A673 (cell line): Measurements from ENCODE around the gene USH1G. TPM values are rescaled to one million over a fixed set of nuclear protein-coding genes. Genes with fewer than 3 reads are reported as not detected.

Experiments
- BruUV-seq: library from RNA; stranded (reverse); fragments of 400-500 nt; replicated peaks from 2 replicates; lab custom pipeline; 2021; lab: Mats Ljungman, UMichigan
- CTCF ChIA-PET: fragments of 300-600 bp; sonication (Branson Sonifier 250); formaldehyde crosslinking; loops from one replicate; lab custom pipeline; 2022; ENCODE audit warnings: antibody characterized with exemption; lab: Charles Lee
- POLR2A ChIA-PET: fragments of 300-600 bp; sonication (Branson Sonifier 250); formaldehyde crosslinking; loops from one replicate; lab custom pipeline; 2022; ENCODE audit warnings: antibody characterized with exemption; ENCODE audit not compliant: low non-redundant PET; lab: Charles Lee
- DNase-seq: peaks from one replicate; pipeline ENCODE4 v3.0.0-alpha.2; 2015; ENCODE audit warnings: low spot score
- H3K27ac ChIP-seq: fragments of 200-600 bp; sonication (generic); 2 replicates; pipeline ENCODE4 v1.5.1; 2016; ENCODE audit warnings: mixed run types, low read depth, mild to moderate bottlenecking, mixed read lengths, antibody characterized with exemption, low read length; ENCODE audit not compliant: poor library complexity, severe bottlenecking
- H3K27me3 ChIP-seq: fragments of 200-600 bp; sonication (generic); replicated peaks from 2 replicates; pipeline ENCODE4 v1.6.1; 2017; ENCODE audit warnings: mixed run types, low read depth, mild to moderate bottlenecking, mixed read lengths, antibody characterized with exemption, low read length; ENCODE audit not compliant: insufficient read depth, poor library complexity
- H3K36me3 ChIP-seq: fragments of 200-600 bp; sonication (generic); 2 replicates; pipeline ENCODE4 v1.6.1; 2016; ENCODE audit warnings: mixed run types, mild to moderate bottlenecking, mixed read lengths, antibody characterized with exemption, low read length; ENCODE audit not compliant: insufficient read depth, poor library complexity, severe bottlenecking
- H3K4me1 ChIP-seq: fragments of 200-600 bp; sonication (generic); 2 replicates; pipeline ENCODE4 v1.6.1; 2017; ENCODE audit warnings: mixed run types, mild to moderate bottlenecking, mixed read lengths, antibody characterized with exemption, low read length; ENCODE audit not compliant: insufficient read depth, poor library complexity, severe bottlenecking
- H3K4me3 ChIP-seq: fragments of 200-600 bp; sonication (generic); 2 replicates; pipeline ENCODE4 v1.5.1; 2016; ENCODE audit warnings: low read depth, mixed run types, mild to moderate bottlenecking, mixed read lengths, low read length; ENCODE audit not compliant: poor library complexity, severe bottlenecking
- H3K9me3 ChIP-seq: fragments of 200-600 bp; sonication (generic); 2 replicates; pipeline ENCODE4 v1.6.1; 2016; ENCODE audit warnings: mixed run types, low read depth, mild to moderate bottlenecking, mixed read lengths, antibody characterized with exemption, low read length; ENCODE audit not compliant: poor library complexity, severe bottlenecking
- EZH2 ChIP-seq: fragments of 200-600 bp; sonication (generic); IDR thresholded peaks from 2 replicates; pipeline ENCODE4 v1.6.1; 2017; ENCODE audit warnings: borderline replicate concordance, low read depth, mild to moderate bottlenecking, mixed read lengths, antibody characterized with exemption, low read length; ENCODE audit not compliant: poor library complexity, severe bottlenecking
- intact Hi-C: fragments of 100-400 bp; cut with micrococcal nuclease; formaldehyde crosslinking; loops from one replicate; pipeline ENCODE4 v1.10.0; 2022; ENCODE audit not compliant: unreplicated experiment
- total RNA-seq: library from RNA; stranded (reverse); gene quantifications from 2 replicates; pipeline ENCODE4 v1.2.3, GENCODE V29; 2021
- TF ChIP-seq, protein P1 (sequence below): fragments of 300-800, 200-600 bp; sonication (generic); conservative IDR thresholded peaks from 2 replicates; pipeline ENCODE4 v1.5.1; 2017; ENCODE audit warnings: low read depth, mild to moderate bottlenecking, antibody characterized with exemption, low read length, moderate library complexity, mixed read lengths

The USH1G gene
- total RNA-seq, 1 experiment from 2014 or later = not detected

DNA sequence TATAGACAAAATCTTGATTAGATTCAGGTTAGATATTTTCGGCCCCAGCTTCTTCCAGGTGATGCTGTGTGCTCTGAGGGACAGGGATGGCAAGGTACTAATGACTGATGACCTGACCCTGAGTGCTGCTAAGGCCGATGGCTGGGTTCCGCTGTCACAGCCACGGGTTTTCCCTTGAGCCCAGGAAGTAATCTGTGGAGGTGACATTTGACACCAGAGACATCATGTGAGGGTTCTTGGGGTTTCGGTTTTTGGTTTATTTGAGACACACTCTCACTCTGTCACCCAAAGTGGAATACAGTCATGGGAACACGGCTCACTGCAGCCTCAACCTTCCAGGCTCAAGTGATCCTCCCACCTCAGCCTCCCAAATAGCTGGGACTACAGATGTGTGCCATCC lies 22.5 kb upstream of the USH1G start:
- POLR2A ChIA-PET = no interaction called here

DNA sequence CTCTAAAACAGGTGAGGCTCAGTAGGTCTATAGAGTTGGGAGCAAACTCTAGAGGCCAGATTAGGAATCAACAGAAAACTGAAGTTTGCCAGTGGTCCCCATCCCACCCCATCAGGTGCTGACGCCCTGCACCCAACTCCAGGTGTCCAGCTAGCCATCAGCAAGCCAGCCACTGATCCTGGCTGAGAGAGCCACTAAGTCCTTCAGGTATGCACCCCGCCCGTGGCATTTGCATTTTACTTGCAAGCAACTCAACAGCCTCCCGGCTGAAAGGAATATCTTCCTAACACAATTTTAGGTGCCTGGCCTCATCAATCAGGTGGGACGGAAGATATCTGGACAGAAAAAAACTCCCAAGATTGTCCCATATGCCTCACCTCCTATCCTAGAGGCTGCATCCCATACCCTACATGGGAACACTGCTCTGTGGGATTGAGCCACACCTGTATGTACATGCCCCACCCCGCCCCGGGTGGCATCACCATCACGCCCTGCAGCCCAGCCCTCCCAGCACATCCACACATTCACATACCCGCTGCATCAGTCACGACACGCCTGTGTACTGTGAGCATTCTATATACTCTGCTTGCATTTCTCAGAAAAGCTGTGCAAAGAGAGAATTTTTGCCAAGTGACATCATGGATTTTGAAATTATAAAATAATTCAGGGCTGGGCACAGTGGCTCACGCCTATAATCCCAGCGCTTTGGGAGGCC lies 20.9 kb upstream of the USH1G start:
- CTCF ChIA-PET = no interaction called here
- DNase-seq = no peak
- Histone ChIP-seq H3K27ac (no peak overlapping the region), H3K4me3 (no peak overlapping the region), H3K27me3 (peaks cover 86% of the 10 kb centered on the region), H3K9me3 (no peaks in the 10 kb centered on the region), H3K4me1 (no peaks in the 10 kb centered on the region), H3K36me3 (no peaks in the 10 kb centered on the region)
- POLR2A ChIA-PET = no interaction called here
- BruUV-seq = no TSS peak
- TF ChIP-seq, protein P1, sequence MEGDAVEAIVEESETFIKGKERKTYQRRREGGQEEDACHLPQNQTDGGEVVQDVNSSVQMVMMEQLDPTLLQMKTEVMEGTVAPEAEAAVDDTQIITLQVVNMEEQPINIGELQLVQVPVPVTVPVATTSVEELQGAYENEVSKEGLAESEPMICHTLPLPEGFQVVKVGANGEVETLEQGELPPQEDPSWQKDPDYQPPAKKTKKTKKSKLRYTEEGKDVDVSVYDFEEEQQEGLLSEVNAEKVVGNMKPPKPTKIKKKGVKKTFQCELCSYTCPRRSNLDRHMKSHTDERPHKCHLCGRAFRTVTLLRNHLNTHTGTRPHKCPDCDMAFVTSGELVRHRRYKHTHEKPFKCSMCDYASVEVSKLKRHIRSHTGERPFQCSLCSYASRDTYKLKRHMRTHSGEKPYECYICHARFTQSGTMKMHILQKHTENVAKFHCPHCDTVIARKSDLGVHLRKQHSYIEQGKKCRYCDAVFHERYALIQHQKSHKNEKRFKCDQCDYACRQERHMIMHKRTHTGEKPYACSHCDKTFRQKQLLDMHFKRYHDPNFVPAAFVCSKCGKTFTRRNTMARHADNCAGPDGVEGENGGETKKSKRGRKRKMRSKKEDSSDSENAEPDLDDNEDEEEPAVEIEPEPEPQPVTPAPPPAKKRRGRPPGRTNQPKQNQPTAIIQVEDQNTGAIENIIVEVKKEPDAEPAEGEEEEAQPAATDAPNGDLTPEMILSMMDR = no peak
- TF ChIP-seq EZH2 = peak; percentile 39
- intact Hi-C loops = no loop called here

More for the DNA sequence above, 22.5 kb upstream of the USH1G start:
- Histone ChIP-seq H3K9me3 (no peaks in the 10 kb centered on the region), H3K36me3 (no peaks in the 10 kb centered on the region), H3K4me3 (no peak overlapping the region), H3K27ac (no peak overlapping the region), H3K27me3 (peaks cover 87% of the 10 kb centered on the region), H3K4me1 (no peaks in the 10 kb centered on the region)
- no TSS peak for BruUV-seq
- intact Hi-C loops = no loop called here
- TF ChIP-seq, protein P1 = no peak
- no peak for TF ChIP-seq EZH2
- no peak for DNase-seq
- CTCF ChIA-PET = no interaction called here

DNA sequence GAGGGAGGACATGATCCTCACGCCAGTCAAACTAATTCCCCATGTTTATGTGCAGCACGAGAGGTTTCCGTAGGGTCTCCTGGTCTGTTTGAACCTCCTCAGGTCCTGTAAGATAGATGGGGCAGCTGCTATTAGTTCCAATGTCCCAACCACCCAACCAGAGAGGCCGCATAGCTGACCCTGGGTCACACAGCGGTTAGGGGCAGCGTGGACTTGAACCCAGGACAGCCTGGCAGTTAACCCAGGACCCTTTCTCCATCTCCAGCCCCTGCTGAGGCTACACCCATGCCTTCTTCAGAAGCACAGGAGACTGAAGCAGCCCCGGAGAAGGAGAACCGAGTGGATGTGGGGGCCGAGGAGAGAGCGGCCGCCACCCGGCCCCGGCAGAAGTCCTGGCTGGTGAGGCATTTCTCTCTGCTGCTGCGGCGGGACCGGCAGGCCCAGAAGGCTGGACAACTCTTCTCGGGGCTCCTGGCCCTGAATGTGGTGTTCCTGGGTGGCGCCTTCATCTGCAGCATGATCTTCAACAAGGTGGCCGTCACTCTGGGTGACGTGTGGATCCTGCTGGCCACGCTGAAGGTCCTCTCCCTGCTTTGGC lies 18.2 kb upstream of the USH1G start:
- Histone ChIP-seq H3K36me3 (no peaks in the 10 kb centered on the region), H3K27me3 (peaks cover 93% of the 10 kb centered on the region), H3K4me1 (no peaks in the 10 kb centered on the region), H3K4me3 (no peak overlapping the region), H3K27ac (no peak overlapping the region), H3K9me3 (no peaks in the 10 kb centered on the region)
- intact Hi-C loops = no loop called here
- TF ChIP-seq, protein P1 = no peak
- TF ChIP-seq EZH2 = no peak
- ChIA-PET POLR2A (no interaction called here), CTCF (no interaction called here)
- BruUV-seq = no TSS peak
- DNase-seq = no peak
